ENCODE data around the gene TRA2A.

Gene TRA2A

GRCh38 chr7:23486002-23486773, 45.6 kb downstream of the TRA2A start:
- DNase-seq (ENCODE audit: low read depth) = no peak
- no peak overlapping the region for H3K4me3 ChIP-seq (ENCODE audit: low read depth, low read length)
- no peak for TF ChIP-seq CTCF (IDR thresholded peaks at IDR 0.05; ENCODE audit: insufficient read depth, low read depth, low read length, missing control alignments)

- H3K4me3 ChIP-seq (ENCODE audit: low read depth, low read length) = no peak overlapping the region
- no peak for TF ChIP-seq CTCF (IDR thresholded peaks at IDR 0.05; ENCODE audit: insufficient read depth, low read depth, low read length, missing control alignments)
These were observed 49.1 kb downstream of the TRA2A start for GRCh38 chr7:23482686-23483085.

GRCh38 chr7:23477962-23478866, 53.6 kb downstream of the TRA2A start:
- TF ChIP-seq CTCF (IDR thresholded peaks at IDR 0.05; ENCODE audit: insufficient read depth, low read depth, low read length, missing control alignments) = no peak
- no peak for DNase-seq (ENCODE audit: low read depth)
- H3K4me3 ChIP-seq (ENCODE audit: low read depth, low read length) = no peak overlapping the region; the same call in 1 of the 2 replicates

More at GRCh38 chr7:23482686-23483085, 49.1 kb downstream of the TRA2A start:
- DNase-seq (ENCODE audit: low read depth) = no peak

- H3K4me3 ChIP-seq (ENCODE audit: low read depth, low read length) = no peak overlapping the region
- no peak for DNase-seq (ENCODE audit: low read depth)
- no peak for TF ChIP-seq CTCF (IDR thresholded peaks at IDR 0.05; ENCODE audit: insufficient read depth, low read depth, low read length, missing control alignments)
These were observed 54.7 kb downstream of the TRA2A start for GRCh38 chr7:23477157-23477499.

- TF ChIP-seq CTCF (IDR thresholded peaks at IDR 0.05; ENCODE audit: insufficient read depth, low read depth, low read length, missing control alignments) = no peak
- DNase-seq (ENCODE audit: low read depth) = no peak
- peak overlapping the region; percentile 98 for H3K4me3 ChIP-seq (ENCODE audit: low read depth, low read length)
These were observed 55.3 kb downstream of the TRA2A start for GRCh38 chr7:23476286-23477156.

- H3K4me3 ChIP-seq (ENCODE audit: low read depth, low read length) = peak overlapping the region; percentile 98
- TF ChIP-seq CTCF (IDR thresholded peaks at IDR 0.05; ENCODE audit: insufficient read depth, low read depth, low read length, missing control alignments) = no peak
- no peak for DNase-seq (ENCODE audit: low read depth)
These were observed 56.3 kb downstream of the TRA2A start for GRCh38 chr7:23475576-23475839.

All from GM12865 (cell line).